Pulmonary artery endothelial cell (primary cell): ENCODE data around the gene TMEM170A. TPM values are rescaled to one million over a fixed set of nuclear protein-coding genes. Genes with fewer than 3 reads are reported as not detected.
"Not testable (repeated sequence)": the region's sequence is repeated elsewhere in the genome, so short reads cannot be mapped to it uniquely, and the experiment has no call there.

ENCODE experiments used
- DNase-seq: peaks from one replicate; pipeline ENCODE4 v3.0.0-alpha.2; 2011; ENCODE audit warnings: low read depth, low spot score
- total RNA-seq: library from RNA; depleted of rRNA; stranded (reverse); fragments of >200 nt; gene quantifications from 2 replicates; pipeline ENCODE4 v1.2.3, GENCODE V29; 2014

Gene TMEM170A
- total RNA-seq, 1 donor from 2014 or later, result 25.1 TPM

- DNase-seq, result no peak
Observed at GRCh38 chr16:75481475-75481874, 17.0 kb upstream of the TMEM170A start.

DNA sequence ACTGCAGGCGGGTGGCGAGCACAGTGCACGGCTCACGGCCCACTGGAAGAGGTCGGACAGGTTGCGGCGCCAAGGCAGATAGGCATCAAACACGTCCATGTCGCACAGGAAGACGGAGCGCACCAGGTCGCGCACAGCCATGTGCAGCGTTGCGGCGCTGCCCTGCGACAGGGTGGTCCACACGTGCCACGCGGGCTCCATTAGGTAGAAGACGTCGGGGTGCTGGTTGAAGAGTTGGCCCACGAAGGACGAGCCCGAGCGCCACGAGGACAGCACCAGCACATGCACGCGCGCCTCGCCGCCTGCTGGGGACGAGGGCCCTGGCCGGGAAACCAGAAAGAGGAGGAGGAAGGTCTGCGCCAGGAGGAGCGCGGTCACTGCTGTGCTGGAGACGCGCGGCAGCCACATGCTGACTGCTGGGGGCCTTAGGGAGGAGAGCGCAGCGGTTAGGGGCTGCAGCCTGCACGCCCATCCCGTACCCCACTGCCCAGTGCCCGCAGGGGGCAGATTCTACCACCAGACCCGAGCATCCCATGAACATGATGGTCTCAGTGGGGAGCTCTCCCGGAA, 15.0 kb upstream of the TMEM170A start:
- DNase-seq, result no peak

- no peak for DNase-seq
Observed at GRCh38 chr16:75478480-75479345, 14.2 kb upstream of the TMEM170A start.

DNA sequence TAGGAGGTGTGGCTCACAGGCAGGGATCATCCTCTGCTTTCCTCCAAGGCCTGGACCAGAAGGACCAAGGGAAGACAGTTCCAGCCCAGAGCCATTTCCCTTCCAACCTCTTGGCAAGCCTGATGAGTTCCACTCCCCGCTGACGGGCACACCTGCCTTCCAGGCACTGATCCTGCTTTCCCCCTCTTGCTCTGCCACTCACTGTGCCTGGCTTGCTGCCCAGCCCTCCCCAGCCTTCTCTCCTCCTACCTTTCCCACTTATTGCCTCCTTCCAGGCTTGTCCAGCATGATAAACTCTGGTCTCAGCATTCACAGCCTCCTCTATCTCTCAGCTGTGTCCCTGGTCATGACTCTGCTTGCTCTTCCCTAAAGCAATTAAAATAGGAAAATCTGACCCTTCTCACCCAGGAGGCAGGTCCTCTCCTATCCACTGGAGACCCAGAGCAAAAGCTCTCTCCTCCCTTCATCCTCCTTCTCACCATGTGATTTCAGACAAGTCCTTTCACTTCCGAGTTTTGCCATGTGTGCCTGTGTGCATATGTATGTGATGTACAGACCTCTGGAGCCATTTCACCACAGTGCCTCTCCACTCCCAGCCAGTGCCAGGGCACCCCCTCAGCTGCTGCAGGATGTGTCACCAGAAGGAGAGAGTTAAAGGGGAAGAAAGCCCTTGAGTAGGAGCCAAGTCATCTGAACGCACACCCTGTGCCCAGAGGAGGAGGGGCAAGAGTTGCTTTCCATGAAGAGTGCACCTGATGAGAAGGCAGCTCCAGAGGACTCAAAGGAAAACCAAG, 13.4 kb upstream of the TMEM170A start:
- no peak for DNase-seq

DNA sequence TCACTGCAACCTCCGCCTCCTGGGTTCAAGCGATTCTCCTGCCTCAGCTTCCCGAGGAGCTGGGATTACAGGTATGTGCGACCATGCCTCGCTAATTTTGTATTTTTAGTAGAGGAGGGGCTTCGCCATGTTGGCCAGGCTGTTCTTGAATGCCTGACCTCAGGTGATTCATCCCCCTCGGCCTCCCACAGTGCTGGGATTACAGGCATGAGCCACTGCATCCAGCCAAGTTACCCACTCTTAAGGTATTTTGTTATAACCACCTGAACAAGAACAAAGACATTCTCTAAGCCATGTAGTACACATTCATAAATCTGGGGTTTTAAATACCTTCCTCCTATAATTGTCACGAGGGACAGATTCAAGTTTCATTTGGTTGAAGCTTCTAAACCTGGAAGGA, 12.3 kb upstream of the TMEM170A start:
- DNase-seq, result no peak

GRCh38 chr16:75475420-75475847, 10.9 kb upstream of the TMEM170A start:
- DNase-seq, result no peak

DNA sequence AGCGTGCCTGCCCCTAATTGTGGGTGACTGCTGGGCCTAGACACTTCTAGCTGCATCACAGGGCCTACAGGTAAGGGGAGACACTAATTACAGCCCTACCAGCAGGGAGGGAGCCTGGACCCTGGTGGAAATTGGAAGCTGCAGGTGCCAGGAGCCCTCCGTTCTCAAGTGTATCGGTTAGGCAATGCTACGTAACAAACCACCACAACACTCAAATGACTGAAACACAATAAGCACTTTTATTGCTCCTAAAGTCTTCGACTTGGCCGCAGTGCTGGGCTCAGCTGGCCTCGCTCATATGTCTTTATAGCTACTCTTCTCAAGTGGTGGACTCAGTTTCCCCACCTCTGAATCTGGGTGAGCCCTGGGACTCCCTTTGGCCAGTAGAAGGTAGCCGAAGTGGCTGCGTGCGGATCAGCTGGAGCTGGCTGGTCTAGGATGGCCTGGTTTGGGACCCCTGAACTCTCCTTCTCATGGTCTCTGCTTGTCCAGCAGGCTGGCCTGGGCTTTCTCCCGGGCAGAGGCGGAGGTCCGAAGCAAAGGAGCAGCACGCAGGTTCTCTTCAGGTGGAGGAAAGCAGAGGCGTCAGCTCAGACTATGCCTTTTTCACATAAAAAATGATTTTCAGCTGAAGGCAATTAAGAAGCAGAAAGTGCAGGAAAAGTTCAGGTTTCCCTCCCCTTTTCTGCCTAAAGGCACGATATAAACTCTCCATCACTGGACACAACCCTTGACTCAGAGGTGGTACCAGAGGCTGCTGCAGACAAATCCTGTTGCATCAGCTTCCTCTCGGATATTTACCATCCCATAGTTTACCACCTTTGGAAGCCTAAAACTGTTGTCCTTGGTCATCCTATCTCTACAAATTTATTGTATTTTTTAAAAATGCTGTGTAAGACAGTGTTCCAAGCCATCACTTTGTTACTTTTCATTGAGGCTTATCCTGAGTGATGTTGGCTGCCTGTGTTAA, 8.7 kb upstream of the TMEM170A start:
- DNase-seq, result no peak

GRCh38 chr16:75471723-75472633, 7.5 kb upstream of the TMEM170A start:
- DNase-seq, result no peak

DNA sequence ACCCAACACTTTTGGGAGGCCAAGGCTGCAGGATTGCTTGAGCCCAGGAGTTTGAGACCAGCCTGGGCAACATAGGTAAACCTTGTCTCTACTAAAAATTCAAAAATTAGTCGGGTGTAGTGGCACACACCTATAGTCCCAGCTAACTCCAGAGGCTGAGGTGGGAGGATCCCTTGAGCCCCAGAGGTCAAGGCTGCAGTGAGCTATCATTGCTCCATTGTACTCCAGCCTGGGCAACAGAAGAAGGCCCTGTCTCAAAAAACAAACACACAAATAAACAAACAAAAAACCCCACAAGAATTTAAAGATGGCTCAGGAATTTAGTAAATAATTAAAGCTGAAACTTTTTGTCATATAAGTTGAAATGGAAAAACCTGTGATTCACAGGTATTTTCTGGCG, 2.3 kb upstream of the TMEM170A start:
- no peak for DNase-seq

DNA sequence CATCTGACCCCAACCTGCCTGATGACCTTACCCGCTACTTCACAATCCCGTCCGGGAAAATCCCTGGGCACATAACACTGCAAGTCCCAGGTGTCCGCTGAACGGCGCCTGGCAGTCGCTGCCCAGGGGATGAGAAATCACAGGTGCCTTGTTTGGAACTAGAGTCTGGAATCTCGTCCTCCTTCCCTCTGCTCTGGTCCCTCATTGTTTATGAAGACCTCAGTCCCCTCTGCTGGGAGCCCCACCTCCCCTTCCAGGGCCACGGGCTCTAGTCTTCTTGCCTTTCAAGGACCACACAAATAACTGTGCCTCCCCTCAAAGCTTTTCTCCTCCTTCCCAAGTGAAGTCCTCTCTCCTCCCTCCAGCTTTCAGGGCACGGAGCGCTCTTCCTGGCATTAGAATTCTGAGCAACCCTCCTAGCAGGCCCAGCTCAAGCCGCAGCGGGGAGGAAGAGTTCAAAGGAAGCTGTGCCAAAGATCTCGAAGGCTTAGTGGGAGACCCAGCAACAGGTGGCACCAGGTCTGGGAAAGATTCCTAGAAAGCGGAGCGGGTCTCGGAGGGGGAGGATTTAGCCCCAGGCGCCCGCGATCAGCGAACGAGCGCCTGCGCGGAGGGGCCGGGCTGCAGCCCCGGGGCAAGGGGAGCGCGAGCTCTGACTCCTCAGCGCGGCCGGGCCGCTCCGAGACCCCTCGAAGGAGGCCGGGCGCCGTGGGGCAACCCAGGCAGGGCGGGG, 934 bp downstream of the TMEM170A start:
- not testable (repeated sequence) for DNase-seq

DNA sequence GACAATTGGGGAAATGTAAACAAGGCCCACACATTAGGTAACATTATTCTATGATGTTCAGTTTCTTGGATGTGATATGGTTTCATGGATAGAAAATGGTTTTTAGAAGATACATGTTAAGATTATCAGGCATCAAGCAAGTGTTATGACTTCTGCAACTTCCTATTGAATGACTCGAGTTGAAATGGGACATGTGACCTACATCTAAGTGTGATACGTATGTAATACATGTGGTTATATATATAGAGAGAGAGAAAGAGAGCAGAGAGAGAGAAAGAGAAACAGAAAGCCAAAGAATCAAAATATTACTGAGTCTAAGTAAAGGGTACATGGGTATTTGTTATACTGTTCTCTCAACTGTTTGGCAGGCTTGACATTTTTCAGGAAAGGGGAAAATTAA, 1.7 kb downstream of the TMEM170A start:
- no peak for DNase-seq

- DNase-seq, result no peak
Observed at GRCh38 chr16:75461575-75461974, 2.9 kb downstream of the TMEM170A start.

DNA sequence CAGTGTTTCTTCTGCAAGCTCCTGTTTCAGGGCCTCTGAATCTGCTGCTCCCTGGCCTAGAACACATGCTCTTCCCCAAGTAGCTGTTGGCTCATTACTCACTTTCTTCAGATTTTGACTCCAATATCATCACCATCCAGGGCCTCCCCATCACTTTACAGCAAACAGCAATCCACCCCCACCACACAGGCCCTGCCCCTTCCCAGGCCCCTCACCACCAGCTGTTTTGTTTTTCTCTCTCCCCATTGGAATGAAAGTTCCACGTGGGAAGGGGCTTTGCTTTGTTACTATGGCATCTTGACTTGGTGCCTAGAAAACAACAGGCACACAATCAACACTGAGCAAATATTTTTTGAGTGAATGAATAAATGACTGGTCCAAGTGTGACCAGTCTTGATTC, 4.0 kb downstream of the TMEM170A start:
- DNase-seq, result no peak

DNA sequence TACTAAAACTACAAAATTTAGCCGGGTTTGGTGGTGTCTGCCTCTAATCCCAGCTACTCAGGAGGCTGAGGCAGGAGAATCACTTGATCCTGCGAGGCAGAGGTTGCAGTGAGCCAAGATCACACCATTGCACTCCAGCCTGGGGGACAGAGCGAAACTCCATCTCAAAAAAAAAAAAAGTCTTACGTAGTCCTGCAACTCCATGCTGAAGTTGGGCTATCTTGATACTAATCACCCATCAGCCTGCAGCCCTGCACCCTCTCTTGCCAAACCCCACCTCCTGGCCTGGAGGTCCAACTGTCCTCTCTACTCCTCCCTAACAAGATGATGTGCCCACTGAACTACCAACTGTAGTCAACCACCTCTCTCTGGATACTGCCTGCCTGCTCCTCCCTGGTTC, 4.8 kb downstream of the TMEM170A start:
- DNase-seq, result no peak

DNA sequence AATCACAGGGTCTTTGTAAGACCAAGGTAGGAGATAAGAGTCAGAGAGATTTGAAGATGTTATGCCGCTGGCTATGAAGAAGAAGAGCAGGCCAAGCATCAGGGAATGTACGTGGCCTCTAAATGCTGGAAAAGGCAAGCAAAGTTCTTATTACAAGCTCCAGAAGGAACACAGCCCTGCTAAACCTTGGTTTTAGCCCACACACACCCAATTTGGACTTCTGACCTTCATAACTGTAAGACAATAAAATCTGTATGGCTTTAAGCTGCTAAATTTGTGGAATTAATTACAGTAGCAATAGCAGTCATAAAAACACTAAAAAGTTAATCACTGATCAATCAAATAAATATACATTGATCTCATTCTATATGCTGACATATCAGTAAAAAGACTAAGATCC, 6.0 kb downstream of the TMEM170A start:
- DNase-seq, result no peak

GRCh38 chr16:75458029-75458428, 6.5 kb downstream of the TMEM170A start:
- no peak for DNase-seq

GRCh38 chr16:75457485-75458021, 6.9 kb downstream of the TMEM170A start:
- no peak for DNase-seq

- DNase-seq, result no peak
Observed at GRCh38 chr16:75456971-75457370, 7.5 kb downstream of the TMEM170A start.

- not testable (repeated sequence) for DNase-seq
Observed at GRCh38 chr16:75456486-75456885, 8.0 kb downstream of the TMEM170A start.
